AG09319 (cell line): ENCODE data around the gene HOXA5.

ENCODE experiments used
- DNase-seq: peaks from one replicate; pipeline ENCODE4 v3.0.0-alpha.2; 2010; ENCODE audit warnings: low read depth; ENCODE audit errors: extremely low read depth
- CTCF ChIP-seq: IDR thresholded peaks from 2 replicates; pipeline ENCODE4 v1.5.1; 2011; ENCODE audit warnings: low read depth, mild to moderate bottlenecking, inconsistent platforms, low read length, moderate library complexity

Gene HOXA5

DNA sequence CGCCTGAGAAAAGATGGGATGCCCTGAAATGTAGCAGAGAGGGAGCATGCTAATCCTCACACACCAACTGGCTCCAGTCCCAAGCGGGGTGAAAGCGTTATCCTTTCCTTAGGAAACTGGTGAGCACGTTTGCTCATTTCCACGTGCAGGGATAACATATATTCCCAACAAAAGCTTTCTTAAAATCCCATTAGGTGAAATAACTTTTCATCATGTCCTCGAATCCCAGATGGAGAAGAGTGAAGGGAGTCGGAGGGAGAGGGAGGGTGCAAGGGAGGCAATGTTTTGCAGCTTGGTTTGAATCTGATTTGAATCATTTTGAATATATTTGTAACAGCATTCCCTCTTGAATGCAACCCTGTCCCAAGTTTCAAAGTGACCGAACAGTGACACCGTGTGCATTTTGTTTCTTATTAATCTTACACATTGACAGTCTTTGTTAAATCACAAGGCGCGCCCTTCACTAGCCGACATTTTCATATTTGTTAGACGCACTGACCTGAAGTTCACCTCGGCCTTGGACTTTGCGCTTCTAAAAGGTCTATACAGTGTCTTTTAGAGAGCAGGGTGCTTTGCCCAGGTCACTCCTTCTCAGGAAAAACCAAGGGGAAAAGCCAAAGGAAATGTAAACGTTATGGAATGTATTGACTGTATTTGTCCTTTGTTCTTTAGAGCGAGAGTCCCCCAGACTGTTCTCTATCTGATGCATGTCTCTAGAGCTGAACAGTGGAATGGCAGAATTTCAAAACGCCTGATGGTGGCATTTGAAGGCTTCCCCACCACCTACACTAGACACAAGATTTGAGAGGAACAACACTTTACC lies 9.9 kb downstream of the HOXA5 start:
- DNase-seq = no peak
- no peak for TF ChIP-seq CTCF

- no peak for DNase-seq
- no peak for TF ChIP-seq CTCF
Measured at GRCh38 chr7:27132978-27133377, 10.5 kb downstream of the HOXA5 start.

DNA sequence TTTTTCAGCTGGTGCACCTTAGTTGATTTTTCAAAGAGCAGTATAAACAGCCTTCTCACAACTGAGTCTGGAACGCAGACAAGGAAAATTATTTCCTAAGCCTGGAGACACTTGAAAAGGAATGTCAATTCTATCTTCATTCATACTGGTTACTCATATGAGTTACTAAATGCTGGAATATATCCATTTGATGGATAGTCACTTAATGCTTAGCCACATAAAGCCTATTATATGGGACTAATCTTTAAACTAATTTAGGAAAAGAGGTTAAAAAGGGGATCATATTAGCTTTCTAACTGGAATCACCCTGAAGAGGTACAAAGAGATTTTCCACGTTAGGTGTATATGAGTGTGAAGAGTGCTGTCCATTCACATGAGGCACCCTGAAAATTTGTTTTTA lies 11.3 kb downstream of the HOXA5 start:
- TF ChIP-seq CTCF = no peak
- no peak for DNase-seq

DNA sequence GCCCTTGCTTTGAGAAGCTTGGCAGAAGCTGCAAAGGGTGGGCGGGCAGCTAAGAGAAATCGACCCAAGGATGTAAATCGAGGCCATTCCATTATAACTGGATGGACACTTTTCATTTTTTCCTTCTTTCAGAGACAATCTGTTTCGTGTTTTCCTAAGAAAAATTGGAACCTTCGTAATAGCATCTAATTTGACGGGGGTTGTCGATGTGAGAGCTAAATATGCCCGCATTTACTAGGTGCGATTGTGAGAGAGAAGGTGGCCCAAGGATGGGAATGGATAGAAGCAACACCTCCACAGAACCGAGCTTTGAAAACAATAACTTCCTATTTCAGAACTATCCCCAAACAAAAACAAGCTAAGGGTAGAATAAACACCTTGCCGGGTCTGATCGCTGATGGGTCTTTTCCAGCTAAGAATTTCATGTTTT lies 12.1 kb downstream of the HOXA5 start:
- no peak for TF ChIP-seq CTCF
- no peak for DNase-seq

DNA sequence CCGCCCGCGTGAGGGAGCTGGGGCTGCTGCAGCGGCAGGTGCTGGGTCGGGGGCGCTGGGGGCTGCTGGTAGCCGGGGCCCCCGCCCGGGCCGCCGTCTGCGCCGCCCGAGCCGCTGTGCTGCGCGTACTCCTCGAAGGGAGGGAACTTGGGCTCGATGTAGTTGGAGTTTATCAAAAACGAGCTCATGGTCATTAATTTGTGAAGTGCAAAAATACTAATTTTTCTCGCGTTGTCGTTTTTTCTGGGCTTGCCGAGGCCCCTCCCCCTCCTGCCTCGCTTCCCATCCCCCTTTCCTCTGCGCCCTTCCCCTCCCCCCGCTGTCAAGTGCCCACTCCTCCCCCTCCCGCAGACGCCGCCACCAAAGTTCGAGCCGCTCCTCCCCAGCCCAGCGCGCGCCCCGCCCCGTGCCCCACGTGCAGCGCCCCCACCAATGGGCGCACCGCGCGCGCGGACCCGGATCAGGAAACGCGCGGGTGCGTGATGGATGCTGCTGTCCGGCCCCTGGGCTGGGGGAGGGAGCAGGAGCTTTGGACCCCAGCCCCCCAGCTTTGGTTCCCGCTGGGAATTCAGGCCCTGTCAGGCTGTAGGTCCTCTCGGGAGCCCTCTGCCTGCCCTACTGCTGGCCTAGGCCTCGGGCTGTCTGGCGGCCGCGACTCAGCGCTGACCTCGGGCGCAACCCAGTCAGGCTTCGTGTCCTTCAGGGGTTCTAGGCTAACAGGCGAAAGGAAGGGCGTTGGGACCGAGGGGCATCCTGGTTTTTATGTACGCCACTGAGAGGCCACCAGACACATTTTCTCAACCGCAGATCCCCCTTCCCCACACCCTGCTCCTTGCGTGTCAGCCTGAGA lies 12.7 kb downstream of the HOXA5 start, which contains the start of gene HOXA4:
HOXA4 (minus strand) TSS at position 218 of the 850 bp plus-strand sequence; CDS start at position 194, 24 bp downstream.
- TF ChIP-seq CTCF = no peak
- DNase-seq = no peak

- no peak for TF ChIP-seq CTCF
Measured at GRCh38 chr7:27129729-27130539, 13.5 kb downstream of the HOXA5 start.

More at GRCh38 chr7:27129729-27130539, 13.5 kb downstream of the HOXA5 start:
- DNase-seq = no peak
